H1 (cell line): ENCODE results near the gene ING1. TPM values are rescaled to one million over a fixed set of nuclear protein-coding genes. Genes with fewer than 3 reads are reported as not detected.

Experiments
- CTCF ChIA-PET: fragments of 300-600 bp; sonication (Branson Sonifier 250); formaldehyde crosslinking; loops from one replicate; lab custom pipeline; 2021; ENCODE audit not compliant: partially characterized antibody; lab: Charles Lee
- POLR2A ChIA-PET: fragments of 300-600 bp; sonication (Branson Sonifier 250); formaldehyde crosslinking; loops from one replicate; lab custom pipeline; 2021; ENCODE audit warnings: inconsistent platforms; ENCODE audit not compliant: partially characterized antibody; lab: Charles Lee
- DNase-seq, 2 experiments: peaks; one replicate each; pipeline versions ENCODE4 v3.0.0 to v3.0.0-alpha.2; 2010 to 2022; ENCODE audit warnings: low spot score in 2 of 2, low read depth in 1 of 2, mixed read lengths in 1 of 2
- FAIRE-seq: peaks from 2 replicates; lab custom pipeline; 2011; peaks lifted over from hg19 to GRCh38; lab: Jason Lieb, UNC
- H2AFZ ChIP-seq: 2 replicates; pipeline ENCODE4 v1.8.1; 2012; ENCODE audit warnings: low read length, inconsistent platforms
- H2AK5ac ChIP-seq: 2 replicates; pipeline ENCODE4 v1.6.1; 2013; ENCODE audit warnings: low read depth, low read length
- H2BK120ac ChIP-seq: replicated peaks from 2 replicates; pipeline ENCODE3; 2013; ENCODE audit warnings: low read depth, low read length, inconsistent platforms
- H2BK12ac ChIP-seq: 2 replicates; pipeline ENCODE4 v1.6.1; 2013; ENCODE audit warnings: low read depth, low read length
- H2BK15ac ChIP-seq: 2 replicates; pipeline ENCODE4 v1.6.1; 2013; ENCODE audit warnings: low read length
- H2BK20ac ChIP-seq: 2 replicates; pipeline ENCODE4 v1.6.1; 2013; ENCODE audit warnings: low read length
- H2BK5ac ChIP-seq: 2 replicates; pipeline ENCODE4 v1.6.1; 2013; ENCODE audit warnings: low read depth, low read length
- H3K14ac ChIP-seq: 2 replicates; pipeline ENCODE4 v1.6.1; 2013; ENCODE audit warnings: inconsistent platforms; ENCODE audit not compliant: insufficient read length
- H3K18ac ChIP-seq: 2 replicates; pipeline ENCODE4 v1.6.1; 2013; ENCODE audit warnings: low read length; ENCODE audit errors: extremely low read depth
- H3K23ac ChIP-seq: 2 replicates; pipeline ENCODE4 v1.6.1; 2013; ENCODE audit warnings: inconsistent platforms; ENCODE audit not compliant: insufficient read length
- H3K23me2 ChIP-seq: 2 replicates; pipeline ENCODE4 v1.6.1; 2013; ENCODE audit warnings: low read depth, low read length
- H3K27ac ChIP-seq: 2 replicates; pipeline ENCODE4 v1.6.1; 2011; ENCODE audit warnings: low read depth, low read length, inconsistent platforms
- H3K27me3 ChIP-seq, 4 experiments: replicated peaks in 1 of 4; 1 replicate in 1 of 4; 2 replicates in 3 of 4; pipeline versions ENCODE4 v1.6.1 to v1.8.1; 2011 to 2013; ENCODE audit warnings: low read length in 3 of 4, mild to moderate bottlenecking in 3 of 4, inconsistent platforms in 2 of 4, mixed read lengths in 2 of 4, moderate library complexity in 1 of 4; ENCODE audit not compliant: control insufficient read depth in 3 of 4, insufficient read depth in 3 of 4; ENCODE audit errors: extremely low read depth in 1 of 4
- H3K36me3 ChIP-seq, 4 experiments: 2 replicates each; pipeline versions ENCODE4 v1.6.1 to v1.8.1; 2011 to 2013; ENCODE audit warnings: mild to moderate bottlenecking in 4 of 4, low read length in 3 of 4, moderate library complexity in 2 of 4, control low read depth in 1 of 4, inconsistent platforms in 1 of 4; ENCODE audit not compliant: insufficient read depth in 4 of 4, control insufficient read depth in 2 of 4
- H3K4ac ChIP-seq: replicated peaks from 2 replicates; pipeline ENCODE3; 2013; ENCODE audit warnings: low read length, low read depth, mixed read lengths, inconsistent platforms; ENCODE audit not compliant: insufficient read length
- H3K4me1 ChIP-seq, 4 experiments: replicated peaks in 1 of 4; 1 replicate in 1 of 4; 2 replicates in 3 of 4; pipeline versions ENCODE4 v1.6.1 to v1.8.1; 2011 to 2013; ENCODE audit warnings: low read length in 3 of 4, inconsistent platforms in 2 of 4, mixed read lengths in 1 of 4; ENCODE audit not compliant: insufficient read depth in 4 of 4, control insufficient read depth in 3 of 4
- H3K4me2 ChIP-seq, 2 experiments: 2 replicates each; pipeline versions ENCODE4 v1.6.1 to v1.8.1; 2011 to 2013; ENCODE audit warnings: low read depth in 2 of 2, low read length in 2 of 2, control low read depth in 1 of 2, inconsistent platforms in 1 of 2, mild to moderate bottlenecking in 1 of 2; ENCODE audit not compliant: insufficient read depth in 1 of 2
- H3K4me3 ChIP-seq, 4 experiments: fragments of 200-600, 300-600 bp in 1 of 4; sonication (generic), shearing (Covaris generic), sonication (Bioruptor Twin) in 1 of 4; 2 replicates each; pipeline versions ENCODE4 v1.5.1 to v1.8.1; 2011 to 2016; ENCODE audit warnings: low read length in 4 of 4, low read depth in 3 of 4, control low read depth in 2 of 4, inconsistent platforms in 2 of 4, mild to moderate bottlenecking in 2 of 4, mixed read lengths in 1 of 4, moderate library complexity in 1 of 4; ENCODE audit not compliant: insufficient read depth in 2 of 4; ENCODE audit errors: extremely low read depth in 1 of 4
- H3K56ac ChIP-seq: replicated peaks from 2 replicates; pipeline ENCODE3; 2013; ENCODE audit warnings: low read depth, mild to moderate bottlenecking, mixed read lengths, low read length, inconsistent platforms; ENCODE audit not compliant: insufficient read length
- H3K79me1 ChIP-seq: 2 replicates; pipeline ENCODE4 v1.6.1; 2013; ENCODE audit warnings: low read depth, low read length, control low read depth
- H3K79me2 ChIP-seq, 2 experiments: 2 replicates each; pipeline versions ENCODE4 v1.6.1 to v1.8.1; 2012 to 2013; ENCODE audit warnings: low read length in 2 of 2, mild to moderate bottlenecking in 2 of 2, inconsistent platforms in 1 of 2; ENCODE audit not compliant: insufficient read depth in 2 of 2, control insufficient read depth in 1 of 2
- H3K9ac ChIP-seq, 4 experiments: replicated peaks in 1 of 4; 1 replicate in 1 of 4; 2 replicates in 3 of 4; pipeline versions ENCODE4 v1.6.1 to v1.8.1; 2011 to 2013; ENCODE audit warnings: low read depth in 3 of 4, low read length in 3 of 4, control low read depth in 2 of 4, mild to moderate bottlenecking in 2 of 4, moderate library complexity in 2 of 4, inconsistent platforms in 1 of 4; ENCODE audit errors: extremely low read depth in 1 of 4
- H3K9me3 ChIP-seq, 2 experiments: 2 replicates each; pipeline versions ENCODE4 v1.6.1 to v1.8.1; 2012 to 2013; ENCODE audit warnings: mild to moderate bottlenecking in 2 of 2, moderate library complexity in 2 of 2, control low read depth in 1 of 2, inconsistent platforms in 1 of 2, low read depth in 1 of 2, low read length in 1 of 2, mixed read lengths in 1 of 2; ENCODE audit not compliant: insufficient read depth in 2 of 2
- H4K20me1 ChIP-seq, 2 experiments: replicated peaks in 1 of 2; 2 replicates each; pipeline versions ENCODE3 to v1.8.1; 2011 to 2013; ENCODE audit warnings: inconsistent platforms in 2 of 2, low read length in 2 of 2, mild to moderate bottlenecking in 1 of 2; ENCODE audit not compliant: insufficient read depth in 2 of 2, control insufficient read depth in 1 of 2
- H4K5ac ChIP-seq: 2 replicates; pipeline ENCODE4 v1.6.1; 2013; ENCODE audit warnings: low read length, low read depth, mixed read lengths, inconsistent platforms; ENCODE audit not compliant: insufficient read length
- H4K8ac ChIP-seq: 2 replicates; pipeline ENCODE4 v1.8.0; 2013; ENCODE audit warnings: mild to moderate bottlenecking, moderate library complexity, low read length, inconsistent platforms; ENCODE audit not compliant: insufficient read depth; ENCODE audit errors: extremely low read depth
- H4K91ac ChIP-seq: replicated peaks from 2 replicates; pipeline ENCODE3; 2013; ENCODE audit warnings: low read length, mixed read lengths, inconsistent platforms; ENCODE audit not compliant: insufficient read length
- BCL11A ChIP-seq, 2 experiments: IDR thresholded peaks; one replicate each; pipeline ENCODE4 v1.6.1; 2011; ENCODE audit warnings: low read depth in 2 of 2, low read length in 2 of 2, mild to moderate bottlenecking in 2 of 2
- SP2 ChIP-seq: IDR thresholded peaks from 2 replicates; pipeline ENCODE4 v1.6.1; 2012; ENCODE audit warnings: mild to moderate bottlenecking, low read length, inconsistent platforms
- WGBS, 2 experiments: shearing (Covaris generic) in 1 of 2; methylation state at CpG; one replicate each; pipeline versions ENCODE4 v1.1.6 to v1.1.7; 2013 to 2015; ENCODE audit warnings: low lambda C conversion rate in 2 of 2, mixed read lengths in 2 of 2, inconsistent platforms in 1 of 2, low coverage in 1 of 2, missing lambda C conversion rate in 1 of 2; ENCODE audit not compliant: insufficient replicate concordance in 2 of 2, insufficient coverage in 1 of 2, insufficient read length in 1 of 2; ENCODE audit errors: extremely low coverage in 1 of 2, missing lambda C conversion rate in 1 of 2; 5-methylcytosine and 5-hydroxymethylcytosine counted together
- polyA plus RNA-seq, 7 experiments: library from polyadenylated mRNA; depleted of rRNA in 3 of 7; stranded (reverse) in 5 of 7; unstranded in 2 of 7; fragments of >200 nt in 5 of 7; fragments of 200-250 nt in 2 of 7; gene quantifications; 1 replicate in 5 of 7; 2 replicates in 1 of 7; 4 replicates in 1 of 7; pipeline versions ENCODE4 v1.2.1 to v1.2.3, GENCODE V29; 2011 to 2013; ENCODE audit warnings: missing spikeins in 2 of 7, mixed read lengths in 2 of 7
- total RNA-seq: library from RNA; stranded (reverse); fragmentation: NEBNext Ultra II Directional; extraction: Animal tissue kit (Norgen Biotek cat#: 25700); gene quantifications from 2 replicates; pipeline ENCODE4 v1.2.1, GENCODE V29; 2021

The ING1 gene
- total and polyA plus RNA-seq, 2 of the 8 experiments (the other 6 are each of a cell fraction or from before 2014, with no cell fraction given): 22.3 to 26.6 TPM

DNA sequence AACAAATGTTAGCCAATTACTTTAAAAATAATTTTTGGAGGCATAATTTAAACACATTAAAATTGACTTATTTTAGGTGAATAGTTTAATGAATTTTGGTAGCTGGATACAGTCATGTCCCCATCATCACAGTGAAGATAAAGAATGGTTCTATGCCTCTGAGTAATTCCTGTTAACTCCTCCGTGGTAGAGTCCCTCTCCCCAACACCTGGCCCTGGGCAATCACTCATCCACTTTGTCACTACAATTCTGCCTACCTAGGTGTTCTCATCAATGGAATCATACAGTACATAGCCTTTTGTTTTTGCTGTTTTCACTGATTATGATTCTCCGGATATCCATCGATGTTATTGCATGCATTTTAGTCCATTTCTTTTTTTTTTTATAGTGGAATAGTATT lies 55.6 kb downstream of the ING1 start:
- Histone ChIP-seq H3K36me3 (no peaks in the 10 kb centered on the region), H3K9ac (no peak overlapping the region), H3K23ac (no peak overlapping the region), H2BK5ac (no peak overlapping the region), H3K56ac (no peak overlapping the region), H2BK15ac (no peak overlapping the region), H4K20me1 (no peaks in the 10 kb centered on the region), H3K27ac (no peak overlapping the region), H3K18ac (no peak overlapping the region), H2BK12ac (no peak overlapping the region), H3K4me1 (no peaks in the 10 kb centered on the region), H3K14ac (no peak overlapping the region), H3K4me3 (no peak overlapping the region), H4K91ac (no peak overlapping the region), H3K79me2 (no peaks in the 10 kb centered on the region), H2AK5ac (no peak overlapping the region), H3K4ac (no peak overlapping the region), H4K5ac (no peak overlapping the region), H4K8ac (no peak overlapping the region), H3K79me1 (no peaks in the 10 kb centered on the region), H3K27me3 (no peaks in the 10 kb centered on the region; a peak in 2 of 7 replicates), H3K4me2 (no peak overlapping the region), H3K23me2 (no peaks in the 10 kb centered on the region), H2AFZ (no peak overlapping the region), H3K9me3 (no peaks in the 10 kb centered on the region), H2BK120ac (no peak overlapping the region), H2BK20ac (no peak overlapping the region)
- ChIA-PET POLR2A (interaction anchor here (1.1 kb wide), 1 partner anchor 57 kb away, joined by 3 read pairs; no protein-coding TSS in a partner anchor), CTCF (no interaction called here)
- WGBS, 2 experiments: 87% methylated on average over 3 of the region's 3 CpGs; no CpG with 5 or more reads in 1 of the 2 experiments
- DNase-seq (no peak), FAIRE-seq (no peak)
- TF ChIP-seq BCL11A (IDR thresholded peaks at IDR 0.05; ENCODE audit: low read depth in 2 of 2, low read length in 2 of 2): no peak
- no peak for TF ChIP-seq SP2
